Glutamatergic neuron (in vitro differentiated cells): Measurements from ENCODE around the gene PPM1M. TPM values are rescaled to one million over a fixed set of nuclear protein-coding genes. Genes with fewer than 3 reads are reported as not detected.

ENCODE experiments used
- DNase-seq: peaks from one replicate; pipeline ENCODE4 v3.0.0; 2022
- H3K27ac Mint-ChIP-seq: one replicate; pipeline ENCODE4 v1.8.0; 2020; ENCODE audit warnings: mild to moderate bottlenecking, mixed read lengths, inconsistent platforms; ENCODE audit not compliant: unreplicated experiment
- H3K27me3 Mint-ChIP-seq: one replicate; pipeline ENCODE4 v1.8.0; 2020; ENCODE audit warnings: mild to moderate bottlenecking, moderate library complexity, mixed read lengths, inconsistent platforms; ENCODE audit not compliant: unreplicated experiment
- H3K36me3 Mint-ChIP-seq: one replicate; pipeline ENCODE4 v1.8.0; 2020; ENCODE audit warnings: mild to moderate bottlenecking, mixed read lengths, inconsistent platforms; ENCODE audit not compliant: unreplicated experiment
- H3K4me1 Mint-ChIP-seq: one replicate; pipeline ENCODE4 v1.8.0; 2020; ENCODE audit warnings: mild to moderate bottlenecking, low read depth, mixed read lengths, inconsistent platforms; ENCODE audit not compliant: unreplicated experiment
- H3K4me3 Mint-ChIP-seq: one replicate; pipeline ENCODE4 v1.8.0; 2020; ENCODE audit warnings: mild to moderate bottlenecking, mixed read lengths, inconsistent platforms; ENCODE audit not compliant: unreplicated experiment
- H3K9me3 Mint-ChIP-seq: one replicate; pipeline ENCODE4 v1.8.0; 2020; ENCODE audit warnings: mild to moderate bottlenecking, moderate library complexity, mixed read lengths, inconsistent platforms; ENCODE audit not compliant: unreplicated experiment
- CTCF ChIP-seq: fragments of 200-600 bp; sonication (generic); IDR thresholded peaks from one replicate; pipeline ENCODE4 v1.5.0; 2021; ENCODE audit not compliant: partially characterized antibody, unreplicated experiment
- total RNA-seq: library from RNA; stranded (reverse); fragmentation: NEBNext Ultra II Directional; extraction: Animal tissue kit (Norgen Biotek cat#: 25700); gene quantifications from one replicate; pipeline ENCODE4 v1.2.1, GENCODE V29; 2021; ENCODE audit not compliant: unreplicated experiment

The PPM1M gene
- total RNA-seq, 1 donor from 2014 or later = 7.8 TPM

GRCh38 chr3:52237006-52237656 lies 8.4 kb upstream of the PPM1M start:
- TF ChIP-seq CTCF = no peak
- DNase-seq = no peak
- peak overlapping the region; percentile 98 for H3K4me3 Mint-ChIP-seq
- H3K27me3 Mint-ChIP-seq = peaks cover 20% of the 10 kb centered on the region
- H3K36me3 Mint-ChIP-seq = no peaks in the 10 kb centered on the region
- H3K27ac Mint-ChIP-seq = no peak overlapping the region
- H3K9me3 Mint-ChIP-seq = peaks cover 21% of the 10 kb centered on the region
- peaks cover 23% of the 10 kb centered on the region for H3K4me1 Mint-ChIP-seq

- Mint-ChIP-seq H3K4me3 (peak overlapping the region; percentile 98), H3K27me3 (peaks cover 18% of the 10 kb centered on the region), H3K27ac (peak overlapping the region; percentile 87), H3K36me3 (no peaks in the 10 kb centered on the region), H3K4me1 (peaks cover 20% of the 10 kb centered on the region), H3K9me3 (peaks cover 21% of the 10 kb centered on the region)
- peak; percentile 18 for TF ChIP-seq CTCF
- no peak for DNase-seq
Observed at GRCh38 chr3:52237657-52238172, 7.8 kb upstream of the PPM1M start.

DNA sequence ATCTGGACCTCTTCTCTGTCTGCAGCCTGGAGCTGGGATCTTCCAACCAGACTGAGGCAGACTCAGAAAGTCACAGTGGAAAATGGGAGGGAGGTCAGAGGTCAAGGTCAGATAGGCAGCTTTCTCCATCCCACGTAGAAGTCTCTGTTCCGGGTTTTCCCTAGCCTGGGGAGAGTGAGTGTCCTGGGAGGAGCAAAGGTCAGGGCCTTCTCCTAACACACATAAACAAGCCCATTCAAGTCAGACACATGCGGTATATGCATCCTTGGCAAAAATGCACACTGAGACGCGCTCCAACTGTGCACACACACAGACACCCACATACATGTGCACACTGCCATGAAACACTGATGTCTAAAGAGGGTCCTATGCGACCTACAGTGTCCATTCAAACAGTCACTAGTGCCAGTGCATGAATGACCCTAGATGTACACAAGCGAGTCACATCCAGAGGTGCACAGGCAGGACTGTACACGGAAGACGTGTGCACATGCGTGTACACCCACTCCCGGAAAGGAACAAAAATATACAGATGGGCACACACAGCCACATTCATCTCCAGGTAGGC lies 7.3 kb upstream of the PPM1M start:
- peaks cover 23% of the 10 kb centered on the region for H3K9me3 Mint-ChIP-seq
- H3K36me3 Mint-ChIP-seq = no peaks in the 10 kb centered on the region

DNA sequence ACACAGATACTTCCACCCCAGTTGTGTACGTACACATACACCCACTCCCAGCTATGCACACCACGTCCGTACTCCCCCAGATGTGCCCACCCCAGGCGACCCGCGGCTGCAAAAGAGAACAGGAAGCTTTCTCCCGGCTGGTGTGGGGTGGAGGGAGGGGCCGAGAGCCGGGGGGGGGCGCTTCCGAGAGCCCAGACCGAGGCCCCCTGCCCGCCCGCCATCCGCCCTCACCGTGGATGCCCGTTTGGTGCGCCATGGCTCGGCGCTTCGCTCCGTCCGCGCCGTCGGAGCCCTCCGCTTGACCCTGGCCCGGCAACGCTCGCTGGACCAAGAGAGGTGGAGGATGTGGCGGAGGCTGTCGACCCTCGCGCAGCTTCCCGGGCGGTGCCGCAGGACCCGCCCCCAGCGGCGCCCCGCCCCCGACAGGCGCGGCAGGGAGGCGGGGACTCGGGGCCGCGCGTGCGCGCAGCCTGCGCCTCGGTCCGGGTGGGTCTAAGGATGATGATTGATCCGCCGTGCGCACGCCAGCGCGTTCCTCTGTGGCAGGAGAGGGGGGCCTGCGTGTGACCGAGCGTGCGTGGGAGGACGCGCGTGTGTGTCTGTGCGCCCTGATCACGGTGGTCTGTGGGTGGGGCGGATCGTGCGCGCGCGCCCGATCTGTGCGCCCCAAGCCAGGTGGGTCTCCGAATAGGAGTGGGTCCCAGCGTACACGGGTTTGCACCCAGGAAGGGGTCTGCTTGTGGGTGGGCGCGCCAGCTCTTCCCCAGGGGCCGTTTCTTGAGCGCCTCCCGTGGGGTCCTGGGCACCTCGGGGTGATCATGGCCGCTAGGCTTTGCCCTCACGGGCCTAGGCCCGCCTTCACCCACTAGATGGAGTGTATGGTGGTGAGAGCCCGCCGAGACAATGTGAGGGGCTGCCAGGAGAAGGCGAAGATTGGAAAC lies 6.5 kb upstream of the PPM1M start, which contains the start of gene TWF2:
TWF2 (minus strand) TSS at position 398 of the 941 bp plus-strand sequence; CDS start at position 256, 142 bp downstream.
- DNase-seq = peak; percentile 90
- no peaks in the 10 kb centered on the region for H3K36me3 Mint-ChIP-seq
- H3K9me3 Mint-ChIP-seq = peaks cover 25% of the 10 kb centered on the region
- H3K4me3 Mint-ChIP-seq = peak within 1 kb of the TSS; percentile 98
- peaks cover 18% of the 10 kb centered on the region for H3K27me3 Mint-ChIP-seq
- H3K4me1 Mint-ChIP-seq = peaks cover 20% of the 10 kb centered on the region
- TF ChIP-seq CTCF = no peak
- peak within 1 kb of the TSS; percentile 100 for H3K27ac Mint-ChIP-seq

More for the DNA sequence above, 7.3 kb upstream of the PPM1M start:
- Mint-ChIP-seq H3K27ac (peak overlapping the region; percentile 87), H3K4me3 (peak overlapping the region; percentile 98), H3K4me1 (peaks cover 20% of the 10 kb centered on the region), H3K27me3 (peaks cover 18% of the 10 kb centered on the region)
- TF ChIP-seq CTCF = peak; percentile 12
- no peak for DNase-seq
